H1 (cell line): ENCODE measurements around the gene ZFYVE16. TPM values are rescaled to one million over a fixed set of nuclear protein-coding genes. Genes with fewer than 3 reads are reported as not detected.

ENCODE experiments used
- CTCF ChIA-PET: fragments of 300-600 bp; sonication (Branson Sonifier 250); formaldehyde crosslinking; loops from one replicate; lab custom pipeline; 2021; ENCODE audit not compliant: partially characterized antibody; lab: Charles Lee
- POLR2A ChIA-PET: fragments of 300-600 bp; sonication (Branson Sonifier 250); formaldehyde crosslinking; loops from one replicate; lab custom pipeline; 2021; ENCODE audit warnings: inconsistent platforms; ENCODE audit not compliant: partially characterized antibody; lab: Charles Lee
- DNase-seq, 2 experiments: peaks; one replicate each; pipeline versions ENCODE4 v3.0.0 to v3.0.0-alpha.2; 2010 to 2022; ENCODE audit warnings: low spot score in 2 of 2, low read depth in 1 of 2, mixed read lengths in 1 of 2
- FAIRE-seq: peaks from 2 replicates; lab custom pipeline; 2011; peaks lifted over from hg19 to GRCh38; lab: Jason Lieb, UNC
- H2AFZ ChIP-seq: 2 replicates; pipeline ENCODE4 v1.8.1; 2012; ENCODE audit warnings: low read length, inconsistent platforms
- H2AK5ac ChIP-seq: 2 replicates; pipeline ENCODE4 v1.6.1; 2013; ENCODE audit warnings: low read depth, low read length
- H2BK120ac ChIP-seq: replicated peaks from 2 replicates; pipeline ENCODE3; 2013; ENCODE audit warnings: low read depth, low read length, inconsistent platforms
- H2BK12ac ChIP-seq: 2 replicates; pipeline ENCODE4 v1.6.1; 2013; ENCODE audit warnings: low read depth, low read length
- H2BK15ac ChIP-seq: 2 replicates; pipeline ENCODE4 v1.6.1; 2013; ENCODE audit warnings: low read length
- H2BK20ac ChIP-seq: 2 replicates; pipeline ENCODE4 v1.6.1; 2013; ENCODE audit warnings: low read length
- H2BK5ac ChIP-seq: 2 replicates; pipeline ENCODE4 v1.6.1; 2013; ENCODE audit warnings: low read depth, low read length
- H3K14ac ChIP-seq: 2 replicates; pipeline ENCODE4 v1.6.1; 2013; ENCODE audit warnings: inconsistent platforms; ENCODE audit not compliant: insufficient read length
- H3K18ac ChIP-seq: 2 replicates; pipeline ENCODE4 v1.6.1; 2013; ENCODE audit warnings: low read length; ENCODE audit errors: extremely low read depth
- H3K23ac ChIP-seq: 2 replicates; pipeline ENCODE4 v1.6.1; 2013; ENCODE audit warnings: inconsistent platforms; ENCODE audit not compliant: insufficient read length
- H3K23me2 ChIP-seq: 2 replicates; pipeline ENCODE4 v1.6.1; 2013; ENCODE audit warnings: low read depth, low read length
- H3K27ac ChIP-seq: 2 replicates; pipeline ENCODE4 v1.6.1; 2011; ENCODE audit warnings: low read depth, low read length, inconsistent platforms
- H3K27me3 ChIP-seq, 4 experiments: replicated peaks in 1 of 4; 1 replicate in 1 of 4; 2 replicates in 3 of 4; pipeline versions ENCODE4 v1.6.1 to v1.8.1; 2011 to 2013; ENCODE audit warnings: low read length in 3 of 4, mild to moderate bottlenecking in 3 of 4, inconsistent platforms in 2 of 4, mixed read lengths in 2 of 4, moderate library complexity in 1 of 4; ENCODE audit not compliant: control insufficient read depth in 3 of 4, insufficient read depth in 3 of 4; ENCODE audit errors: extremely low read depth in 1 of 4
- H3K36me3 ChIP-seq, 4 experiments: 2 replicates each; pipeline versions ENCODE4 v1.6.1 to v1.8.1; 2011 to 2013; ENCODE audit warnings: mild to moderate bottlenecking in 4 of 4, low read length in 3 of 4, moderate library complexity in 2 of 4, control low read depth in 1 of 4, inconsistent platforms in 1 of 4; ENCODE audit not compliant: insufficient read depth in 4 of 4, control insufficient read depth in 2 of 4
- H3K4ac ChIP-seq: replicated peaks from 2 replicates; pipeline ENCODE3; 2013; ENCODE audit warnings: low read length, low read depth, mixed read lengths, inconsistent platforms; ENCODE audit not compliant: insufficient read length
- H3K4me1 ChIP-seq, 4 experiments: replicated peaks in 1 of 4; 1 replicate in 1 of 4; 2 replicates in 3 of 4; pipeline versions ENCODE4 v1.6.1 to v1.8.1; 2011 to 2013; ENCODE audit warnings: low read length in 3 of 4, inconsistent platforms in 2 of 4, mixed read lengths in 1 of 4; ENCODE audit not compliant: insufficient read depth in 4 of 4, control insufficient read depth in 3 of 4
- H3K4me2 ChIP-seq, 2 experiments: 2 replicates each; pipeline versions ENCODE4 v1.6.1 to v1.8.1; 2011 to 2013; ENCODE audit warnings: low read depth in 2 of 2, low read length in 2 of 2, control low read depth in 1 of 2, inconsistent platforms in 1 of 2, mild to moderate bottlenecking in 1 of 2; ENCODE audit not compliant: insufficient read depth in 1 of 2
- H3K4me3 ChIP-seq, 4 experiments: fragments of 200-600, 300-600 bp in 1 of 4; sonication (generic), shearing (Covaris generic), sonication (Bioruptor Twin) in 1 of 4; 2 replicates each; pipeline versions ENCODE4 v1.5.1 to v1.8.1; 2011 to 2016; ENCODE audit warnings: low read length in 4 of 4, low read depth in 3 of 4, control low read depth in 2 of 4, inconsistent platforms in 2 of 4, mild to moderate bottlenecking in 2 of 4, mixed read lengths in 1 of 4, moderate library complexity in 1 of 4; ENCODE audit not compliant: insufficient read depth in 2 of 4; ENCODE audit errors: extremely low read depth in 1 of 4
- H3K56ac ChIP-seq: replicated peaks from 2 replicates; pipeline ENCODE3; 2013; ENCODE audit warnings: low read depth, mild to moderate bottlenecking, mixed read lengths, low read length, inconsistent platforms; ENCODE audit not compliant: insufficient read length
- H3K79me1 ChIP-seq: 2 replicates; pipeline ENCODE4 v1.6.1; 2013; ENCODE audit warnings: low read depth, low read length, control low read depth
- H3K79me2 ChIP-seq, 2 experiments: 2 replicates each; pipeline versions ENCODE4 v1.6.1 to v1.8.1; 2012 to 2013; ENCODE audit warnings: low read length in 2 of 2, mild to moderate bottlenecking in 2 of 2, inconsistent platforms in 1 of 2; ENCODE audit not compliant: insufficient read depth in 2 of 2, control insufficient read depth in 1 of 2
- H3K9ac ChIP-seq, 4 experiments: replicated peaks in 1 of 4; 1 replicate in 1 of 4; 2 replicates in 3 of 4; pipeline versions ENCODE4 v1.6.1 to v1.8.1; 2011 to 2013; ENCODE audit warnings: low read depth in 3 of 4, low read length in 3 of 4, control low read depth in 2 of 4, mild to moderate bottlenecking in 2 of 4, moderate library complexity in 2 of 4, inconsistent platforms in 1 of 4; ENCODE audit errors: extremely low read depth in 1 of 4
- H3K9me3 ChIP-seq, 2 experiments: 2 replicates each; pipeline versions ENCODE4 v1.6.1 to v1.8.1; 2012 to 2013; ENCODE audit warnings: mild to moderate bottlenecking in 2 of 2, moderate library complexity in 2 of 2, control low read depth in 1 of 2, inconsistent platforms in 1 of 2, low read depth in 1 of 2, low read length in 1 of 2, mixed read lengths in 1 of 2; ENCODE audit not compliant: insufficient read depth in 2 of 2
- H4K20me1 ChIP-seq, 2 experiments: replicated peaks in 1 of 2; 2 replicates each; pipeline versions ENCODE3 to v1.8.1; 2011 to 2013; ENCODE audit warnings: inconsistent platforms in 2 of 2, low read length in 2 of 2, mild to moderate bottlenecking in 1 of 2; ENCODE audit not compliant: insufficient read depth in 2 of 2, control insufficient read depth in 1 of 2
- H4K5ac ChIP-seq: 2 replicates; pipeline ENCODE4 v1.6.1; 2013; ENCODE audit warnings: low read length, low read depth, mixed read lengths, inconsistent platforms; ENCODE audit not compliant: insufficient read length
- H4K8ac ChIP-seq: 2 replicates; pipeline ENCODE4 v1.8.0; 2013; ENCODE audit warnings: mild to moderate bottlenecking, moderate library complexity, low read length, inconsistent platforms; ENCODE audit not compliant: insufficient read depth; ENCODE audit errors: extremely low read depth
- H4K91ac ChIP-seq: replicated peaks from 2 replicates; pipeline ENCODE3; 2013; ENCODE audit warnings: low read length, mixed read lengths, inconsistent platforms; ENCODE audit not compliant: insufficient read length
- ASH2L ChIP-seq: fragments of 200-600, 300-600 bp; sonication (generic); IDR thresholded peaks from one replicate; pipeline ENCODE4 v1.7.1; 2017; ENCODE audit warnings: low read length
- CEBPB ChIP-seq: IDR thresholded peaks from 2 replicates; pipeline ENCODE4 v1.6.1; 2012; ENCODE audit warnings: low read depth, low read length
- CHD2 ChIP-seq: IDR thresholded peaks from 2 replicates; pipeline ENCODE4 v1.6.1; 2012; ENCODE audit warnings: low read length, improper control_type of control experiment
- HDAC6 ChIP-seq: IDR thresholded peaks from one replicate; pipeline ENCODE4 v1.7.1; 2012; ENCODE audit warnings: low read depth, mild to moderate bottlenecking, inconsistent platforms, low read length, moderate library complexity
- JUN ChIP-seq: IDR thresholded peaks from 2 replicates; pipeline ENCODE4 v1.6.1; 2011; ENCODE audit warnings: low read depth, mild to moderate bottlenecking, improper control_type of control experiment, low read length
- MAFK ChIP-seq: IDR thresholded peaks from 2 replicates; pipeline ENCODE4 v1.6.1; 2012; ENCODE audit warnings: low read depth, mild to moderate bottlenecking, improper control_type of control experiment, low read length
- RAD21 ChIP-seq, 2 experiments: IDR thresholded peaks in 1 of 2; conservative IDR thresholded peaks in 1 of 2; 2 replicates each; pipeline ENCODE4 v1.6.1; 2011; ENCODE audit warnings: low read depth in 2 of 2, low read length in 2 of 2, improper control_type of control experiment in 1 of 2, inconsistent platforms in 1 of 2, mild to moderate bottlenecking in 1 of 2, moderate library complexity in 1 of 2
- SIN3A ChIP-seq, 2 experiments: IDR thresholded peaks in 1 of 2; conservative IDR thresholded peaks in 1 of 2; 2 replicates each; pipeline ENCODE4 v1.6.1; 2011 to 2012; ENCODE audit warnings: low read length in 2 of 2, improper control_type of control experiment in 1 of 2, low read depth in 1 of 2, mild to moderate bottlenecking in 1 of 2
- SIX5 ChIP-seq: IDR thresholded peaks from 2 replicates; pipeline ENCODE4 v1.6.1; 2011; ENCODE audit warnings: mild to moderate bottlenecking, low read depth, low read length
- SRF ChIP-seq: IDR thresholded peaks from 2 replicates; pipeline ENCODE4 v1.6.1; 2011; ENCODE audit warnings: mild to moderate bottlenecking, low read depth, low read length, moderate library complexity
- YY1 ChIP-seq: IDR thresholded peaks from 2 replicates; pipeline ENCODE4 v1.6.1; 2011; ENCODE audit warnings: low read depth, mild to moderate bottlenecking, low read length
- WGBS, 2 experiments: shearing (Covaris generic) in 1 of 2; methylation state at CpG; one replicate each; pipeline versions ENCODE4 v1.1.6 to v1.1.7; 2013 to 2015; ENCODE audit warnings: low lambda C conversion rate in 2 of 2, mixed read lengths in 2 of 2, inconsistent platforms in 1 of 2, low coverage in 1 of 2, missing lambda C conversion rate in 1 of 2; ENCODE audit not compliant: insufficient replicate concordance in 2 of 2, insufficient coverage in 1 of 2, insufficient read length in 1 of 2; ENCODE audit errors: extremely low coverage in 1 of 2, missing lambda C conversion rate in 1 of 2; 5-methylcytosine and 5-hydroxymethylcytosine counted together
- polyA plus RNA-seq, 7 experiments: library from polyadenylated mRNA; depleted of rRNA in 3 of 7; stranded (reverse) in 5 of 7; unstranded in 2 of 7; fragments of >200 nt in 5 of 7; fragments of 200-250 nt in 2 of 7; gene quantifications; 1 replicate in 5 of 7; 2 replicates in 1 of 7; 4 replicates in 1 of 7; pipeline versions ENCODE4 v1.2.1 to v1.2.3, GENCODE V29; 2011 to 2013; ENCODE audit warnings: missing spikeins in 2 of 7, mixed read lengths in 2 of 7
- total RNA-seq: library from RNA; stranded (reverse); fragmentation: NEBNext Ultra II Directional; extraction: Animal tissue kit (Norgen Biotek cat#: 25700); gene quantifications from 2 replicates; pipeline ENCODE4 v1.2.1, GENCODE V29; 2021
- TF ChIP-seq, protein P1 (sequence below): IDR thresholded peaks from 2 replicates; pipeline ENCODE4 v1.6.1; 2011; ENCODE audit warnings: low read length, improper control_type of control experiment
- TF ChIP-seq, protein P2 (sequence below): IDR thresholded peaks from 2 replicates; pipeline ENCODE4 v1.6.1; 2012; ENCODE audit warnings: inconsistent platforms

Gene ZFYVE16
- total and polyA plus RNA-seq, 2 of the 8 experiments (the other 6 are each of a cell fraction or from before 2014, with no cell fraction given) = 3.6 to 24.2 TPM

- Histone ChIP-seq H3K4me2 (no peak overlapping the region), H2BK5ac (no peak overlapping the region), H3K56ac (no peak overlapping the region), H4K20me1 (no peaks in the 10 kb centered on the region), H2BK120ac (no peak overlapping the region), H3K23ac (no peak overlapping the region), H3K27me3 (no peaks in the 10 kb centered on the region), H3K9me3 (0 out of 4 replicates have a peak, but pooled peaks cover 0 to 3% of the 10 kb centered on the region in 2 experiments), H3K4me1 (no peaks in the 10 kb centered on the region), H2AK5ac (no peak overlapping the region), H4K91ac (no peak overlapping the region), H4K8ac (no peak overlapping the region), H3K9ac (no peak overlapping the region), H2BK20ac (no peak overlapping the region), H3K23me2 (no peaks in the 10 kb centered on the region), H3K79me2 (no peaks in the 10 kb centered on the region)
- ChIA-PET CTCF (interaction anchor here (1.2 to 1.6 kb wide), 2 partner anchors 41 to 281 kb away, joined by 3 to 5 read pairs; no protein-coding TSS in a partner anchor), POLR2A (no interaction called here)
- DNase-seq = no peak
- 84% methylated on average over 1 of the region's 1 CpG; no CpG with 5 or more reads in 1 of the 2 experiments for WGBS, 2 experiments
- TF ChIP-seq SRF = no peak
- TF ChIP-seq YY1 = no peak
- no peak for TF ChIP-seq JUN
- TF ChIP-seq SIX5 = no peak
- TF ChIP-seq, protein P1, sequence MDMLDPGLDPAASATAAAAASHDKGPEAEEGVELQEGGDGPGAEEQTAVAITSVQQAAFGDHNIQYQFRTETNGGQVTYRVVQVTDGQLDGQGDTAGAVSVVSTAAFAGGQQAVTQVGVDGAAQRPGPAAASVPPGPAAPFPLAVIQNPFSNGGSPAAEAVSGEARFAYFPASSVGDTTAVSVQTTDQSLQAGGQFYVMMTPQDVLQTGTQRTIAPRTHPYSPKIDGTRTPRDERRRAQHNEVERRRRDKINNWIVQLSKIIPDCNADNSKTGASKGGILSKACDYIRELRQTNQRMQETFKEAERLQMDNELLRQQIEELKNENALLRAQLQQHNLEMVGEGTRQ = no peak
- TF ChIP-seq MAFK = no peak
- TF ChIP-seq CHD2 = no peak
- no peak for TF ChIP-seq HDAC6
- TF ChIP-seq, protein P2, sequence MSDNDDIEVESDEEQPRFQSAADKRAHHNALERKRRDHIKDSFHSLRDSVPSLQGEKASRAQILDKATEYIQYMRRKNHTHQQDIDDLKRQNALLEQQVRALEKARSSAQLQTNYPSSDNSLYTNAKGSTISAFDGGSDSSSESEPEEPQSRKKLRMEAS = no peak
- no peak for TF ChIP-seq CEBPB
- no peak for TF ChIP-seq SIN3A (conservative IDR thresholded peaks at IDR 0.05 in 1 of 2, IDR thresholded peaks at IDR 0.05 in 1 of 2; ENCODE audit: low read depth in 1 of 2, low read length in 2 of 2)
- TF ChIP-seq RAD21 (IDR thresholded peaks at IDR 0.05 in 1 of 2, conservative IDR thresholded peaks at IDR 0.05 in 1 of 2; ENCODE audit: low read depth in 2 of 2, low read length in 2 of 2) = no peak
- TF ChIP-seq ASH2L = no peak
- TF ChIP-seq, all 59 proteins: peak for 0
- Histone ChIP-seq H2BK12ac (no peak overlapping the region), H3K18ac (no peak overlapping the region), H4K5ac (no peak overlapping the region), H3K4me3 (no peak overlapping the region), H3K14ac (no peak overlapping the region), H2BK15ac (no peak overlapping the region), H2AFZ (no peak overlapping the region), H3K36me3 (no peaks in the 10 kb centered on the region), H3K27ac (no peak overlapping the region), H3K79me1 (no peaks in the 10 kb centered on the region), H3K4ac (no peak overlapping the region)
- FAIRE-seq = no peak
These were observed 35.1 kb upstream of the ZFYVE16 start for GRCh38 chr5:80372780-80373179.
